Spleen (tissue), 7 donors: ENCODE measurements around the gene TDP2.

Experiments
- CTCF ChIP-seq, 11 experiments: fragments of 200-600 bp in 7 of 11; fragments of 450-650 bp in 4 of 11; sonication (generic) in 4 of 11; IDR thresholded peaks in 8 of 11; conservative IDR thresholded peaks in 3 of 11; 1 replicate in 7 of 11; 2 replicates in 4 of 11; pipeline versions ENCODE4 v1.4.0 to v1.8.0; 2016 to 2021; ENCODE audit warnings: antibody characterized with exemption in 11 of 11, inconsistent platforms in 4 of 11, mild to moderate bottlenecking in 1 of 11
- POLR2A ChIP-seq, 3 donors: fragments of 450-650 bp; IDR thresholded peaks; one replicate each; pipeline ENCODE4 v1.5.1; 2017; ENCODE audit warnings: antibody characterized with exemption in 3 of 3, mild to moderate bottlenecking in 1 of 3
- POLR2AphosphoS5 ChIP-seq, 3 donors: sonication (generic); formaldehyde crosslinking; IDR thresholded peaks; one replicate each; pipeline ENCODE4 v1.5.1; 2017; ENCODE audit warnings: antibody characterized with exemption in 3 of 3
- donor health status: DM: no; HTN: no; CAD: no; lungs with moderate emphysema.
- donor health status: DM: no; HTN: no; CAD: no.
- donor health status: DM: no; HTN: no; CAD: no.

- TF ChIP-seq POLR2AphosphoS5 (IDR thresholded peaks at IDR 0.05) (no peak), CTCF (IDR thresholded peaks at IDR 0.05 in 8 of 11, conservative IDR thresholded peaks at IDR 0.05 in 3 of 11) (no peak), POLR2A (IDR thresholded peaks at IDR 0.05) (no peak)
Observed at GRCh38 chr6:24696097-24696496, 29.4 kb upstream of the TDP2 start.
